ENCODE measurements around the gene SH3BGRL. TPM values are rescaled to one million over a fixed set of nuclear protein-coding genes. Genes with fewer than 3 reads are reported as not detected.

Gene SH3BGRL
- total and polyA plus RNA-seq, 9 donors = 88.3 to 257 (median 125) TPM

GRCh38 chrX:81195712-81196111, 6.2 kb upstream of the SH3BGRL start:
- TF ChIP-seq POLR2A (IDR thresholded peaks at IDR 0.05) (no peak), CTCF (IDR thresholded peaks at IDR 0.05) (peak in 1 of 3 donors; percentile 8)
- no peaks in the 10 kb centered on the region for H3K27me3 ChIP-seq
- H3K4me3 ChIP-seq = no peak overlapping the region
- H3K9me3 ChIP-seq = no peaks in the 10 kb centered on the region
- peak in 2 of 5 donors; percentile 28 to 37 for DNase-seq
- intact Hi-C loops (cut with DNase I) = no loop called here
- H3K27ac ChIP-seq = no peak overlapping the region
- H3K36me3 ChIP-seq = no peaks in the 10 kb centered on the region
- WGBS, 3 donors = 11 to 17% (median 13%) methylated on average over 5 of the region's 5 CpGs
- no peaks in the 10 kb centered on the region for H3K4me1 ChIP-seq (ENCODE audit: insufficient read depth)

GRCh38 chrX:81201071-81201470, 831 bp upstream of the SH3BGRL start:
- no peaks in the 10 kb centered on the region for H3K27me3 ChIP-seq
- intact Hi-C loops (cut with DNase I) = loop anchor here in 1 of 4 donors (5.0 kb wide), 1 partner anchor 894 kb away; no protein-coding TSS in a partner anchor
- WGBS, 3 donors = 18 to 31% (median 24%) methylated on average over 1 of the region's 1 CpG
- H3K36me3 ChIP-seq = no peaks in the 10 kb centered on the region
- TF ChIP-seq POLR2A (IDR thresholded peaks at IDR 0.05) = no peak
- TF ChIP-seq CTCF (IDR thresholded peaks at IDR 0.05) = no peak
- no peak for TF ChIP-seq EP300 (IDR thresholded peaks at IDR 0.05)
- no peaks in the 10 kb centered on the region for H3K4me1 ChIP-seq (ENCODE audit: insufficient read depth)
- H3K4me3 ChIP-seq = peak overlapping the region; percentile 53
- peak overlapping the region in 1 of 2 donors; percentile 41 for H3K27ac ChIP-seq
- H3K9me3 ChIP-seq = no peaks in the 10 kb centered on the region
- no peak for DNase-seq

- H3K27ac ChIP-seq = peak overlapping the region in 1 of 2 donors; percentile 41
- 25 to 31% (median 29%) methylated on average over 8 of the region's 8 CpGs for WGBS, 3 donors
- no peak for TF ChIP-seq POLR2A (IDR thresholded peaks at IDR 0.05)
- TF ChIP-seq EP300 (IDR thresholded peaks at IDR 0.05) = no peak
- no peak for TF ChIP-seq CTCF (IDR thresholded peaks at IDR 0.05)
- H3K36me3 ChIP-seq = no peaks in the 10 kb centered on the region
- no peaks in the 10 kb centered on the region for H3K4me1 ChIP-seq (ENCODE audit: insufficient read depth)
- H3K9me3 ChIP-seq = no peaks in the 10 kb centered on the region
- no peaks in the 10 kb centered on the region for H3K27me3 ChIP-seq
- DNase-seq = no peak
- peak overlapping the region; percentile 53 for H3K4me3 ChIP-seq
- intact Hi-C loops (cut with DNase I) = loop anchor here in 1 of 4 donors (5.0 kb wide), 1 partner anchor 895 kb away; no protein-coding TSS in a partner anchor
Measured at GRCh38 chrX:81202456-81202819, 536 bp downstream of the SH3BGRL start.

- Histone ChIP-seq H3K36me3 (no peaks in the 10 kb centered on the region), H3K4me3 (peak overlapping the region; percentile 53), H3K4me1 (ENCODE audit: insufficient read depth) (no peaks in the 10 kb centered on the region), H3K27me3 (no peaks in the 10 kb centered on the region), H3K27ac (no peak overlapping the region), H3K9me3 (no peaks in the 10 kb centered on the region)
- TF ChIP-seq CTCF (IDR thresholded peaks at IDR 0.05) (no peak), EP300 (IDR thresholded peaks at IDR 0.05) (no peak), POLR2A (IDR thresholded peaks at IDR 0.05) (no peak)
- DNase-seq = no peak
- intact Hi-C loops (cut with DNase I) = loop anchor here in 1 of 4 donors (5.0 kb wide), 1 partner anchor 896 kb away; no protein-coding TSS in a partner anchor
- WGBS, 3 donors = 19 to 27% (median 24%) methylated on average over 1 of the region's 1 CpG
Measured at GRCh38 chrX:81202943-81203342, 1.0 kb downstream of the SH3BGRL start.
